HEK293T (cell line): ENCODE data around the gene MGRN1.

Source experiments
- CTCF ChIA-PET: fragments of 350-600 bp; formaldehyde crosslinking; extraction: SDS; loops from one replicate; lab custom pipeline; 2021; ENCODE audit warnings: antibody characterized with exemption, inconsistent platforms; lab: Yijun Ruan, JAX
- POLR2A ChIA-PET: fragments of 350-600 bp; formaldehyde crosslinking; extraction: SDS; loops from one replicate; lab custom pipeline; 2020; ENCODE audit warnings: antibody characterized with exemption, inconsistent platforms; lab: Yijun Ruan, JAX
- DNase-seq: peaks from one replicate; pipeline ENCODE4 v3.0.0; 2012; ENCODE audit warnings: mixed read lengths; ENCODE audit errors: extremely low spot score
- ARNT ChIP-seq: fragments of 450-650 bp; IDR thresholded peaks from 2 replicates; pipeline ENCODE4 v1.6.1; 2017; ENCODE audit warnings: mild to moderate bottlenecking
- BHLHE40 ChIP-seq: fragments of 450-650 bp; IDR thresholded peaks from 2 replicates; pipeline ENCODE4 v1.6.1; 2016; ENCODE audit warnings: mild to moderate bottlenecking, moderate library complexity, borderline replicate concordance
- CTBP1 ChIP-seq: fragments of 450-650 bp; IDR thresholded peaks from 2 replicates; pipeline ENCODE4 v1.6.1; 2016; ENCODE audit warnings: borderline replicate concordance
- ELF4 ChIP-seq: fragments of 450-650 bp; IDR thresholded peaks from 2 replicates; pipeline ENCODE4 v1.6.1; 2017; ENCODE audit warnings: antibody characterized with exemption
- FOXA1 ChIP-seq: fragments of 450-650 bp; IDR thresholded peaks from 2 replicates; pipeline ENCODE4 v1.6.1; 2016; ENCODE audit warnings: mild to moderate bottlenecking
- FOXK2 ChIP-seq: fragments of 450-650 bp; IDR thresholded peaks from 2 replicates; pipeline ENCODE4 v1.6.1; 2016; ENCODE audit warnings: mild to moderate bottlenecking
- FOXM1 ChIP-seq: fragments of 450-650 bp; IDR thresholded peaks from 2 replicates; pipeline ENCODE4 v1.6.1; 2017; ENCODE audit warnings: mild to moderate bottlenecking, borderline replicate concordance
- HDGF ChIP-seq: fragments of 450-650 bp; IDR thresholded peaks from 2 replicates; pipeline ENCODE4 v1.6.1; 2017; ENCODE audit warnings: antibody characterized with exemption, borderline replicate concordance
- L3MBTL2 ChIP-seq: fragments of 450-650 bp; conservative IDR thresholded peaks from 2 replicates; pipeline ENCODE4 v1.6.1; 2016; ENCODE audit warnings: mild to moderate bottlenecking
- LEF1 ChIP-seq: fragments of 450-650 bp; IDR thresholded peaks from 2 replicates; pipeline ENCODE4 v1.6.1; 2017; ENCODE audit warnings: mild to moderate bottlenecking, borderline replicate concordance
- NFRKB ChIP-seq: fragments of 450-650 bp; IDR thresholded peaks from 2 replicates; pipeline ENCODE4 v1.6.1; 2016; ENCODE audit warnings: mild to moderate bottlenecking, moderate library complexity
- PKNOX1 ChIP-seq: fragments of 450-650 bp; IDR thresholded peaks from 2 replicates; pipeline ENCODE4 v1.6.1; 2016
- SP1 ChIP-seq: fragments of 450-650 bp; IDR thresholded peaks from 2 replicates; pipeline ENCODE4 v1.6.1; 2017
- SUZ12 ChIP-seq: fragments of 450-650 bp; IDR thresholded peaks from 2 replicates; pipeline ENCODE4 v1.6.1; 2016; ENCODE audit warnings: mild to moderate bottlenecking
- TARDBP ChIP-seq: fragments of 450-650 bp; IDR thresholded peaks from 2 replicates; pipeline ENCODE4 v1.6.1; 2016
- ZNF384 ChIP-seq: fragments of 450-650 bp; IDR thresholded peaks from 2 replicates; pipeline ENCODE4 v1.6.1; 2016

MGRN1 gene

GRCh38 chr16:4624827-4625559 lies 367 bp downstream of the MGRN1 start:
- ChIA-PET CTCF (interaction anchor here (0.6 to 1.6 kb wide), 5 partner anchors 8 to 119 kb away, joined by 3 to 5 read pairs (median 3); no protein-coding TSS in a partner anchor), POLR2A (interaction anchor here (1.1 to 3.5 kb wide), 2 partner anchors 8 to 12 kb away, joined by 3 to 21 read pairs; no protein-coding TSS in a partner anchor)
- peak; percentile 32 for DNase-seq
- TF ChIP-seq LEF1 (peak; percentile 89), SUZ12 (no peak)

- ChIA-PET POLR2A (interaction anchor here (3.5 kb wide), 1 partner anchor 9 kb away, joined by 21 read pairs; no protein-coding TSS in a partner anchor), CTCF (interaction anchor here (1.2 kb wide), 1 partner anchor 9 kb away, joined by 4 read pairs; no protein-coding TSS in a partner anchor)
- DNase-seq, result no peak
- no peak for TF ChIP-seq FOXK2
- TF ChIP-seq L3MBTL2, result no peak
- TF ChIP-seq NFRKB, result no peak
- TF ChIP-seq TARDBP, result no peak
- TF ChIP-seq FOXA1, result no peak
- no peak for TF ChIP-seq HDGF
- TF ChIP-seq CTBP1, result no peak
- no peak for TF ChIP-seq LEF1
- TF ChIP-seq ZNF384, result no peak
- TF ChIP-seq SP1, result no peak
- no peak for TF ChIP-seq ELF4
- no peak for TF ChIP-seq SUZ12
- no peak for TF ChIP-seq PKNOX1
- TF ChIP-seq BHLHE40, result no peak
Measured at GRCh38 chr16:4625560-4626159, 1.0 kb downstream of the MGRN1 start.

- POLR2A ChIA-PET, result interaction anchor here (1.3 to 3.5 kb wide), 2 partner anchors 9 to 10 kb away, joined by 3 to 21 read pairs; no protein-coding TSS in a partner anchor
- DNase-seq, result no peak
- CTCF ChIA-PET, result interaction anchor here (1.2 kb wide), 1 partner anchor 9 kb away, joined by 4 read pairs; no protein-coding TSS in a partner anchor
- TF ChIP-seq HDGF, result no peak
- no peak for TF ChIP-seq FOXK2
- TF ChIP-seq SUZ12, result no peak
- TF ChIP-seq FOXM1, result no peak
- TF ChIP-seq TARDBP, result no peak
Measured at GRCh38 chr16:4626396-4626795, 1.8 kb downstream of the MGRN1 start.

- ChIA-PET POLR2A (no interaction called here), CTCF (no interaction called here)
- no peak for DNase-seq
- no peak for TF ChIP-seq LEF1
- TF ChIP-seq ZNF384, result no peak
- TF ChIP-seq CTBP1, result no peak
Measured at GRCh38 chr16:4628283-4628682, 3.7 kb downstream of the MGRN1 start.

- TF ChIP-seq TARDBP (no peak), ZNF384 (no peak), FOXK2 (no peak), FOXM1 (no peak), L3MBTL2 (no peak), HDGF (no peak), CTBP1 (no peak), BHLHE40 (no peak), ELF4 (no peak), ARNT (no peak), PKNOX1 (no peak), LEF1 (no peak), SUZ12 (no peak), NFRKB (no peak)
- ChIA-PET POLR2A (no interaction called here), CTCF (no interaction called here)
- no peak for DNase-seq
Measured at GRCh38 chr16:4631444-4631843, 6.8 kb downstream of the MGRN1 start.

- CTCF ChIA-PET, result interaction anchor here (1.2 kb wide), 1 partner anchor 8 kb away, joined by 4 read pairs; no protein-coding TSS in a partner anchor
- DNase-seq, result no peak
- POLR2A ChIA-PET, result interaction anchor here (0.7 kb wide), 1 partner anchor 902 kb away, joined by 3 read pairs; no protein-coding TSS in a partner anchor
- no peak for TF ChIP-seq FOXK2
- TF ChIP-seq FOXM1, result no peak
- TF ChIP-seq TARDBP, result no peak
- no peak for TF ChIP-seq FOXA1
- no peak for TF ChIP-seq NFRKB
- no peak for TF ChIP-seq PKNOX1
- no peak for TF ChIP-seq SUZ12
- TF ChIP-seq ELF4, result no peak
- no peak for TF ChIP-seq LEF1
- no peak for TF ChIP-seq L3MBTL2
- no peak for TF ChIP-seq ZNF384
- no peak for TF ChIP-seq ARNT
- TF ChIP-seq HDGF, result no peak
- TF ChIP-seq SP1, result no peak
- TF ChIP-seq BHLHE40, result no peak
- no peak for TF ChIP-seq CTBP1
Measured at GRCh38 chr16:4633910-4634635, 9.4 kb downstream of the MGRN1 start.
